Prostate gland (tissue), 2 donors: Measurements from ENCODE around the gene ARID4B.

Experiments used
- CTCF ChIP-seq, 4 experiments: fragments of 200-600 bp in 2 of 4; fragments of 450-650 bp in 2 of 4; sonication (generic) in 2 of 4; IDR thresholded peaks; 1 replicate in 3 of 4; 2 replicates in 1 of 4; pipeline ENCODE4 v1.5.1; 2016 to 2019; ENCODE audit warnings: antibody characterized with exemption in 4 of 4, mild to moderate bottlenecking in 2 of 4, moderate library complexity in 2 of 4
- POLR2A ChIP-seq: fragments of 450-650 bp; IDR thresholded peaks from one replicate; pipeline ENCODE4 v1.6.1; 2016; ENCODE audit warnings: antibody characterized with exemption, mild to moderate bottlenecking
- POLR2AphosphoS5 ChIP-seq: sonication (generic); formaldehyde crosslinking; IDR thresholded peaks from one replicate; pipeline ENCODE4 v1.6.1; 2017; ENCODE audit warnings: antibody characterized with exemption

DNA sequence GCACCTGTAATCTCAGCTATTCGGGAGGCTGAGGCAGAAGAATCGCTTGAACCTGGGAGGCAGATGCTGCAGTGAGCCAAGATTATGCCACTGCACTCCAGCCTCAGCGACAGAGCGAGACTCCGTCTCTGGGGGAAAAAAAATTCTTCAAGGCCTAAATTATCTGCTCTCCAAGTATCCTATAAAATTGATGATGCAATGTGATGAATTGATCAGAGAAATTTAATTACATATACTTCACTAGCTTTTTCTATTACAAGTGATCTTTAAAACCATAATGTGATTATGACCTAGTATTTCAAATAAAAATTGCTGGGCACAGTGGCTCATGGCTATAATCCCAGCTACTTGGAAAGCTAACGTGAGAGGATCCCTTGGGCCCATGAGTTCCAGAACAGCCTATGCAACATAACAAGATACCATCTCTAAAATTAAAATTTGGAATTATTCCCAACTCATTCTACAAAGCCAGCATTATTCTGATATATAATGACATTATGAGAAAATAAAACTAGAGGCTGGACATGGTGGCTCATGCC, 43.7 kb downstream of the ARID4B start:
- TF ChIP-seq POLR2A (no peak), CTCF (IDR thresholded peaks at IDR 0.05) (no peak), POLR2AphosphoS5 (no peak)
